OCI-LY3 (cell line): ENCODE measurements around the gene CSTPP1.

ENCODE experiments used
- EZH2phosphoT487 ChIP-seq: fragments of 200-600 bp; shearing (Covaris generic); IDR thresholded peaks from 2 replicates; pipeline ENCODE4 v1.6.1; 2018; ENCODE audit warnings: antibody characterized with exemption, mixed run types, low read depth
- TF ChIP-seq, protein P1 (sequence below): fragments of 200-600, 300-600 bp; sonication (generic); IDR thresholded peaks from 2 replicates; pipeline ENCODE4 v1.5.1; 2014; ENCODE audit warnings: antibody characterized with exemption, low read length, low read depth

DNA sequence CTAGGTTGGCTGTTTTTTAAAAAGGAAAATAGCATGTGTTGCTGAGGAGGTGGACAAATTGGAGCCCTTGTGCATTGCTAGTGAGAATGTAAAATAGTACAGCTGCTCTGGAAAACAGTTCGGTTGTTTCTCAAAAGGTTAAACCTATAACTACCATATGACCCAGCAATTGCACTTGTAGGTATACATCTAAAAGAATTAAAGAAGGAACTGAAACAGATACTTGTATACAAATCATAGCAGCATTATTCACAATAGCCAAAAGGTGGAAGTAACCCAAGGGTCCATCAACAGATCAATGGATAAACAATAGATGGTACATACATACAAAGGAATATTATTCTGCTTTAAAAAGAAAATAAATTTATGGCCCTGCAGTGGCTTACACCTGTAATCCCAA lies 111.4 kb downstream of the CSTPP1 start:
- TF ChIP-seq, protein P1, sequence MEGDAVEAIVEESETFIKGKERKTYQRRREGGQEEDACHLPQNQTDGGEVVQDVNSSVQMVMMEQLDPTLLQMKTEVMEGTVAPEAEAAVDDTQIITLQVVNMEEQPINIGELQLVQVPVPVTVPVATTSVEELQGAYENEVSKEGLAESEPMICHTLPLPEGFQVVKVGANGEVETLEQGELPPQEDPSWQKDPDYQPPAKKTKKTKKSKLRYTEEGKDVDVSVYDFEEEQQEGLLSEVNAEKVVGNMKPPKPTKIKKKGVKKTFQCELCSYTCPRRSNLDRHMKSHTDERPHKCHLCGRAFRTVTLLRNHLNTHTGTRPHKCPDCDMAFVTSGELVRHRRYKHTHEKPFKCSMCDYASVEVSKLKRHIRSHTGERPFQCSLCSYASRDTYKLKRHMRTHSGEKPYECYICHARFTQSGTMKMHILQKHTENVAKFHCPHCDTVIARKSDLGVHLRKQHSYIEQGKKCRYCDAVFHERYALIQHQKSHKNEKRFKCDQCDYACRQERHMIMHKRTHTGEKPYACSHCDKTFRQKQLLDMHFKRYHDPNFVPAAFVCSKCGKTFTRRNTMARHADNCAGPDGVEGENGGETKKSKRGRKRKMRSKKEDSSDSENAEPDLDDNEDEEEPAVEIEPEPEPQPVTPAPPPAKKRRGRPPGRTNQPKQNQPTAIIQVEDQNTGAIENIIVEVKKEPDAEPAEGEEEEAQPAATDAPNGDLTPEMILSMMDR: no peak
- TF ChIP-seq EZH2phosphoT487: no peak
